Left renal cortex interstitium (tissue), 4 donors: Measurements from ENCODE around the gene GPER1. TPM values are rescaled to one million over a fixed set of nuclear protein-coding genes. Genes with fewer than 3 reads are reported as not detected.
A peak's percentile ranks its signal among the peaks of the same experiment; 100 is the strongest.
"Not testable (repeated sequence)": the region's sequence is repeated elsewhere in the genome, so short reads cannot be mapped to it uniquely, and the experiment has no call there.

Experiments
- DNase-seq, 4 donors: peaks; one replicate each; pipeline ENCODE4 v3.0.0-alpha.2; 2013; ENCODE audit warnings: low read depth in 4 of 4, low spot score in 2 of 4, missing footprints in 1 of 4
- polyA plus RNA-seq, 4 donors: library from polyadenylated mRNA; unstranded; fragments of 120-200 nt; gene quantifications; one replicate each; pipeline ENCODE4 v1.2.1, GENCODE V29; 2013; ENCODE audit not compliant: insufficient read length in 4 of 4

GPER1 gene
- polyA plus RNA-seq, 4 donors: 5.0 to 6.9 (median 6.6) TPM

GRCh38 chr7:1115171-1116045 lies 27.5 kb downstream of the GPER1 start:
- not testable (repeated sequence) for DNase-seq

DNA sequence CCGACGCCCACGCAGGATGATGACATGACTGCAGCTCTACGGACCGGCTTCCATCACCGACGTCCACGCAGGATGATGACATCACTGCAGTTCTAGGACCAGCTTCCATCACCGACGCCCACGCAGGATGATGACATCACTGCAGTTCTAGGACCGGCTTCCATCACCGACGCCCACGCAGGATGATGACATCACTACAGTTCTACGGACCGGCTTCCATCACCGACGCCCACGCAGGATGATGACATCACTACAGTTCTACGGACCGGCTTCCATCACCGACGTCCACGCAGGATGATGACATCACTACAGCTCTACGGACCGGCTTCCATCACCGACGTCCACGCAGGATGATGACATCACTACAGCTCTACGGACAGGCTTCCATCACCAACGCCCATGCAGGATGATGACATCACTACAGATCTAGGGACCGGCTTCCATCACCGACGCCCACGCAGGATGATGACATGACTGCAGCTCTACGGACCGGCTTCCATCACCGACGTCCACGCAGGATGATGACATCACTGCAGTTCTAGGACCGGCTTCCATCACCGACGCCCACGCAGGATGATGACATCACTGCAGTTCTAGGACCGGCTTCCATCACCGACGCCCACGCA lies 28.6 kb downstream of the GPER1 start:
- DNase-seq: not testable (repeated sequence)

GRCh38 chr7:1117321-1117928 lies 29.5 kb downstream of the GPER1 start:
- DNase-seq: no peak

DNA sequence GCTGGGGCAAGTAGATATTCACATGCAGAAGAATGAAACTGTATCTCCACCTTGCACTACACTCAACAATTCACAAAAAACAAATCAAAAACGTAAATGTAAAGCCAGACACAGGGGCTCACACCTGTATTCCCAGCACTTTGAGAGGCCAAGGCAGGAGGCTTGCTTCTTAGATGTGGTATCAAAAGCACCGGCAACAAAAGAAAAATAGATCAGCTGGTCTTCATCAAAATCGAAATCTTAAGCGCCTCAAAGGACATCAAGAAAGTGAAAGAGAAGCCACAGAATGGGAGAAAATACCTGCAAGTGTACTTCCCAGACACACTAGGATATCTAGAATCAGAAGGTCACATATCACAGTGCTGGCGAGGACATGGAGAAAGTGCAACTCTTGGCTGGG lies 31.3 kb downstream of the GPER1 start:
- no peak for DNase-seq

- DNase-seq: no peak
Observed at GRCh38 chr7:1120791-1121190, 32.9 kb downstream of the GPER1 start.

GRCh38 chr7:1121476-1121875 lies 33.6 kb downstream of the GPER1 start:
- no peak for DNase-seq

DNA sequence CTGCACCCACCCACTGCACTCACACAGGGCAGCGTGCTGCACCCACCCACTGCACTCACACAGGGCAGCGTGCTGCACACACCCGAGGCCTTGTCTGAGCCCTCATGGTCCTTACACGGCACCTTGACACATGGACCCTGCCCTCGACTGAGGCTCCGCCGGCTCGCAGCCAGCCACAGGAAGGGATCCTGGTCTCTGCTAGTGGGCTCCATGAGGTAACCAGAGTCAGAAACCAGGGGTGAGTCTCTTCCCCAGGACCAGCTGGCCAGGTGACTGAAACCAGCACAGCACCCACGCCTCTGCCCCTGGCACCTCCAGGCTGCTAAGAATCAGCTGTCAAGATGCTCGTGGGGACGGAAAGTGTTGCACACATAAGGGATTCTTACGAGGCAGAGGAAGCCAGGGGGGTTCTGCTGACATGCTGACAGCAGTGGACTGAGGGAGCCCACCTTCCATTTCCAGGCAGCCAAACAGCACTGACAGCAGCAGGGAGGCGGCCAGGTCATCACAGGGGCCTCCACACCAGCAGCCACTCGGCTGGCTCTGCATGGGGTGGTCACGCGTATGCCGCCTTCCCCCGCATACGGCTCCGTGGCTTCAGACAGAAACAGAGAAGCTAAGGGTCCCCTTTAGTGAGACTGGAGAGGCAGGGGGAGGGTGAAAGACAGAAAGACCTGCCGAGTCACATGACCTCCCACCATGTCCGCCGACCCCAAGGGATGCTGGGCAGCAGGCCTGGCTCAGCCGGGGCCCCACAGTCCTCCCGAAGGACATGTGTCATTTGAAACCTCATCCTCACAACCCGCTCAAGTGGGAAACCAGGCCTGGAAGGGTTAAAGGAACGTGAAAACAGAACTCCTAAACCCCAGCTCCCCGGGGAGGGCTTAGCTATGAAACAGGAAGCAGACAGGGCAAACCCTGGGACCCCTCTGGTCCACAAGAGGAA lies 34.2 kb downstream of the GPER1 start:
- DNase-seq: no peak

DNA sequence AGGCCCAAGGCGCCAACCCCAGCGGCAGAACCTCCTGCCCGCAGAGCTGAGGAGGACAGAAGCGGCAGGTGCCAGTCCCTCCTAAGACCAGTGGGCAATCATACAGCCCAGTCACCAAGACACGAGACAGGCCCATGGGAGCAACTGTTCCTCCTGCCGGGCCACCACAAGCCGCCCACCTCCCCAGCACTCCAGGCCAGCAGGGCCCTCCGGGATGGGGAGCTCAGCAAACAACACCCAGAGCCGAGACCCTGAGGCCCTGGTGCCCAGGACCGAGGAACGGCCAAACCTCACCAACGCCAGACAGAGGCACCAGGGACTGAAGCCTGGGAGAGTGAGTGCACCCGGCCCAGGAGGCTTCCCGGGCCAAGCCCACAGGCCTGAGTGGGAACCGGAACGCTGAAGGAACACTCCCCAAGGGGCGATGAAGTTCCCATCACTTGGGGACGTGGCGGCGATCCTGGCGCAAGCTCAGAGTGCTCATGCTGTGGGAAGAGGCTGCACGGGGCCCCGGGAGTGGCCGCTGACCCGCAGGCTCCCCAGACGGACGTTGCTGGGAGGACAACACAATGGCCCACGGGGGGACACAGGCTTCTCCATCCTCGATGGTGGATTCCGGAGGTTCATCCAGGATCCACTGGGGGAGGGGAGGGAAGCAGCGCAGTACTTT lies 35.1 kb downstream of the GPER1 start:
- DNase-seq: no peak

GRCh38 chr7:1123715-1124114 lies 35.8 kb downstream of the GPER1 start:
- DNase-seq: peak in 2 of 4 donors; percentile 42 to 65

GRCh38 chr7:1124164-1124563 lies 36.3 kb downstream of the GPER1 start:
- DNase-seq: no peak

- no peak for DNase-seq
Observed at GRCh38 chr7:1124816-1125602, 37.1 kb downstream of the GPER1 start.

DNA sequence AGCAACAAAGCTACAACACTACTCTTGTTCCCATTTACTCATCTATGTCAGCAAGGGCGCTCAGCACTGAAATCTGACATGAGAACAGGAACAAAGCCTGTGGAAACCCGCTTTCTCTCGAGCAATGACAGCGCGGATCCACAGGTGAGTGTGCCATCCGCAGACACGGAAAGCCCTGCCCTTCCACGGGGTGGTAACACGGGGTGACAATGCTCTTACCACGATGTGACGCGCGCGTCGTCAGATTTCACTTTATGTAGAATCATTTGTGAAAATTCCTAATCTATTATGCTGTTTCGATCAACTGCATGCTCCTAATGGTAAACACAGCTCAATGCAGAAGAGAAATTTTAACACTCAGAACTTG lies 37.7 kb downstream of the GPER1 start:
- no peak for DNase-seq

DNA sequence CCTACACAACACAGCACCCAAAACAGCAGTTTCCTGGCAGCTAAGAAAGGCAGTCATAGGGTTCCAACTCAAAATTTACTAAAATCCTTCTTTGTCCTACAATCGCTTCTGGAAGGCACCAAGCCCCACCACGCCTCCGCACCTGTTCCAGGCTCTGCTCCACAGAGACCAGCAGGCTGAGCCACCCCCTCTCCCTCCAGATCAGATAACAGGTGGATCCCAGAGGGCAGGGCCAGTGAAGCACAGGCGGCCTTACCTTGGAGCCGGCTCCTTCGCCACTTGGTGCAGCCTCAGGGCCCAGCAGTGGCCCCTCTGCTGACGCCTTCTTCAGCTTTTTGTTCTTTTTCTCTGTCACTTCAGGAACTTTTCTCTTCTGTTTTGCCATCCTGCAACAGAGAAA lies 39.1 kb downstream of the GPER1 start:
- no peak for DNase-seq

DNA sequence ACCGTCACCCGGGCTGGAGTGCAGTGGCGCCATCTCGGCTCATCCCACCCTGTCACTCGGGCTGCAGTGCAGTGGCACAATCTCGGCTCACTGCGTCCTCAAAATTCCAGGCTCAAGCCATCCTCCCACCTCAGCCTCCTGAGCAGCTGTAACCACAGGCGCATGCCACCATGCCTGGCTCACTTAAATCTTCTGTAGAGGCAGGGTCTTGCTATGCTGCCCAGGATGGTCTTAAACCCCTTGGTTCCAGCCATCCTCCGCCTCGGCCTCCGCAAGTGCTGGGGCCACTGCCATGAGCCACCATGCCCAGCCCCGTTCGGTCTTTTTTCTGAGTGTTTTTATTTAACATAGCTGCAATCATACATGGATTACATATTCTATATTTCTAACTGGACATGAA lies 41.5 kb downstream of the GPER1 start:
- no peak for DNase-seq

GRCh38 chr7:1130021-1130990 lies 42.4 kb downstream of the GPER1 start:
- DNase-seq: no peak

DNA sequence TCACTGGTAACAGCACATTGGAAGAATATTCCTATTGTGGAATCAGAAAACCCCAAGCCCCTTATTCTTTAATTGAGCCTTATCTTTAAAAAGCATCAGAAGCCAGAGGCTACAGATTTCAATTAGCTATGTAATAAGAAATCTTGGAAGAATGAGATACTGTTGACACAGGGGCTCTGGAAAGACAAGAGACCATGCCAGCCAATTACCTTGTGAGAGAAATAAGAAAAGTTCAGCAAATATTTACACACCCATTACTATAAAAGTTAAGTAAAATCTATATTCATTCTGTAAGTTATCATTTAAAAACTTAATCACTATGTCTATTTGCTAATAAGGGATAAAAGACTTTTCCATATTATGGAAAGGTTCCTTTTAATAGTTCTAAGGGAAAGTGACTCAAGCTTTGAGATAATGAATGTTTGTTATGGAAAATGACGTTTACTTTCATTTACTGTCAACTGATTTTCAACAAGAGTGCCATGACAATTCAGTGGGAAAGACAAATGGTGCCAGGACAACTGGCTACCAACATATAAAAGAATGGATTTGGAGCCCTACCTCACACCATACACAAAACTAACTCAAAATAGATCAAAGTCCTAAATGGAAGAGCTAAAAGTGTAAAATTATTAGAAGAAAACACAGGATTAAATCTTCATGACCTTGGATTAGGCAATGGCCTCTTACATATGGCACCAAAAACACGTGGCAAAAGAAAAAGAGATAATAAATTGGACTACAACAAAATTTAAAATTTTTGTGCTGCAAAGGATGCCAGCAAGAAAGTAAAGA lies 43.8 kb downstream of the GPER1 start:
- no peak for DNase-seq

DNA sequence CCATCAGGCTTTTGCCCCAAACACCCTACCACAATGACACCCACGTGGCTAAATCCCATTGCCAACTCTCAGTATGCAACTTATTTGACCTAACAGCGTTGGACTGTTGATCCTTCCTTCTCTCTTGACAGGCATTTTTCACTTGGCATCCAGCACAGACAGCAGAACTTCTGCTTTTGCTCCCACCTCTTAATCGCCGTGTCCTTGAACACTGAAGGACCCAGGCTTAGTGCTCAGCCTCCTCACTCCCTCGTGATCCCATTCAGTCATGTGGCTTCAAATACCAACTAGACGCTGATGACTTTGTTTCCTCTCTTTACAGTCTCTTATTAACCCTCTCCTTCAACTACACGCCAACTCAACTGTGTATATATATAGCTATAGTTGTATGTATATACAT lies 47.0 kb downstream of the GPER1 start:
- DNase-seq: no peak
